Vagina (tissue), 2 donors: ENCODE measurements around the gene AREL1.

ENCODE experiments used
- CTCF ChIP-seq, 3 experiments: fragments of 450-650 bp in 2 of 3; fragments of 200-600 bp in 1 of 3; sonication (generic) in 1 of 3; IDR thresholded peaks; one replicate each; pipeline ENCODE4 v1.5.1; 2017 to 2019; ENCODE audit warnings: antibody characterized with exemption in 3 of 3, mild to moderate bottlenecking in 2 of 3, moderate library complexity in 2 of 3
- POLR2A ChIP-seq, 2 donors: fragments of 450-650 bp; IDR thresholded peaks; one replicate each; pipeline ENCODE4 v1.6.1; 2017; ENCODE audit warnings: antibody characterized with exemption in 2 of 2, mild to moderate bottlenecking in 2 of 2, moderate library complexity in 2 of 2

DNA sequence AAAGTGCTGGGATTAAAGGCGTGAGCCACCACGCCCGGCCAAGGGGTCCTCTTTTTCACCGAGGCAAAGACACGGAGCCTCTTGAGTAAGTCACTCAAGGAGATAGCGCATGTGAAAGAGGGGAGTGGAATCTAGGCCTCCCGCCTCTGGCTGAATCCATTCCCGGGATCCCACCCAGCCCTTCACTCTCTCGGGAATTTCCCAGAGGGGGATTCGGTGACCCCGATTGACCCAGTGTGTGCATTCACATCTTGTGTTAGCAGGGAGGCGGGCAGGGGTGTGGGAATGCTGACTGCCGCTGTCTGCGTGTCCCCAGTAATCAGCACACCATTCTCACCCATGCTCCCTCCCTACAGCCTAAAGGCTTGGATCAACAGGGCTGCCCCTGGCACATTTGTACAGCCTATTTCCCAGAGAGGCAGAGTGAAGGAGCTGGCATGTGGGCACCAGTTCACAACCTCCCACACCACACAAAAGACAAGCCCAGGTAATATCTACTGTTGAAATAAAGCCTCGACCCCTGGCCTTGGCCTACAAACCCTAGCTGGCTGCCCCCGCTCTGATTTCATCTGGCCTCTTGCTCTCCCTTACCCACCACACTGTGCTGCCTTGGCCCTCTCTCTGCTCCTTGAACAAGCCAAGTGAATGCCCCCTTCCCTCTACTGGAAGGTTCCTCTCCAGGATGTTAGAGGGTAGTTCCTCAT is 99.5 kb downstream of the AREL1 start:
- no peak for TF ChIP-seq CTCF (IDR thresholded peaks at IDR 0.05)
- no peak for TF ChIP-seq POLR2A (IDR thresholded peaks at IDR 0.05)
